ENCODE measurements around the gene TM4SF1. TPM values are rescaled to one million over a fixed set of nuclear protein-coding genes. Genes with fewer than 3 reads are reported as not detected.
"Not testable (repeated sequence)": the region's sequence is repeated elsewhere in the genome, so short reads cannot be mapped to it uniquely, and the experiment has no call there.

TM4SF1 gene
- total RNA-seq, 4 donors from 2014 or later: 80.4 to 96.4 (median 83.6) TPM

GRCh38 chr3:149343951-149344350 lies 33.5 kb downstream of the TM4SF1 start:
- peaks cover 17% of the 10 kb centered on the region for H3K4me1 ChIP-seq
- no peak for TF ChIP-seq CTCF (IDR thresholded peaks at IDR 0.05)
- no peak for TF ChIP-seq POLR2A (IDR thresholded peaks at IDR 0.05)
- TF ChIP-seq POLR2AphosphoS5 (IDR thresholded peaks at IDR 0.05): no peak
- TF ChIP-seq EP300 (IDR thresholded peaks at IDR 0.05): no peak
- no peak for DNase-seq (ENCODE audit: low spot score in 2 of 2)
- no peaks in the 10 kb centered on the region for H3K9me3 ChIP-seq
- no peak overlapping the region for H3K27ac ChIP-seq
- whole genome bisulfite sequencing: 86% methylated on average over 4 of the region's 4 CpGs
- no peak overlapping the region for H3K4me3 ChIP-seq
- no peaks in the 10 kb centered on the region for H3K36me3 ChIP-seq
- no peaks in the 10 kb centered on the region for H3K27me3 ChIP-seq

- WGBS: 71% methylated on average over 4 of the region's 4 CpGs
These were observed 34.8 kb downstream of the TM4SF1 start for GRCh38 chr3:149342413-149343380.

GRCh38 chr3:149340310-149340933 lies 37.0 kb downstream of the TM4SF1 start:
- H3K27me3 ChIP-seq: no peaks in the 10 kb centered on the region
- no peak overlapping the region for H3K4me3 ChIP-seq
- H3K36me3 ChIP-seq: no peaks in the 10 kb centered on the region
- no peak for DNase-seq (ENCODE audit: low spot score in 2 of 2)
- H3K27ac ChIP-seq: peak overlapping the region; percentile 46
- H3K9me3 ChIP-seq: no peaks in the 10 kb centered on the region
- TF ChIP-seq POLR2A (IDR thresholded peaks at IDR 0.05) (no peak), EP300 (IDR thresholded peaks at IDR 0.05) (no peak), POLR2AphosphoS5 (IDR thresholded peaks at IDR 0.05) (no peak), CTCF (IDR thresholded peaks at IDR 0.05) (no peak)
- peaks cover 17% of the 10 kb centered on the region for H3K4me1 ChIP-seq
- WGBS: 31% methylated on average over 1 of the region's 1 CpG

More at GRCh38 chr3:149342413-149343380, 34.8 kb downstream of the TM4SF1 start:
- no peak overlapping the region for H3K27ac ChIP-seq
- no peaks in the 10 kb centered on the region for H3K27me3 ChIP-seq
- no peaks in the 10 kb centered on the region for H3K9me3 ChIP-seq
- H3K4me3 ChIP-seq: no peak overlapping the region
- H3K4me1 ChIP-seq: peaks cover 17% of the 10 kb centered on the region
- no peaks in the 10 kb centered on the region for H3K36me3 ChIP-seq
- no peak for TF ChIP-seq EP300 (IDR thresholded peaks at IDR 0.05)
- no peak for TF ChIP-seq CTCF (IDR thresholded peaks at IDR 0.05)
- TF ChIP-seq POLR2AphosphoS5 (IDR thresholded peaks at IDR 0.05): no peak
- TF ChIP-seq POLR2A (IDR thresholded peaks at IDR 0.05): no peak
- DNase-seq (ENCODE audit: low spot score in 2 of 2): no peak

GRCh38 chr3:149339931-149340309 lies 37.5 kb downstream of the TM4SF1 start:
- Histone ChIP-seq H3K4me3 (no peak overlapping the region), H3K27ac (peak overlapping the region; percentile 46), H3K36me3 (no peaks in the 10 kb centered on the region), H3K4me1 (peaks cover 17% of the 10 kb centered on the region), H3K27me3 (no peaks in the 10 kb centered on the region), H3K9me3 (no peaks in the 10 kb centered on the region)
- TF ChIP-seq EP300 (IDR thresholded peaks at IDR 0.05) (no peak), CTCF (IDR thresholded peaks at IDR 0.05) (no peak), POLR2A (IDR thresholded peaks at IDR 0.05) (no peak), POLR2AphosphoS5 (IDR thresholded peaks at IDR 0.05) (peak in 2 of 3 donors; percentile 24 to 30)
- DNase-seq (ENCODE audit: low spot score in 2 of 2): peak; percentile 82 to 90
- WGBS: 6% methylated on average over 5 of the region's 5 CpGs

GRCh38 chr3:149337486-149337885 lies 40.0 kb downstream of the TM4SF1 start:
- not testable (repeated sequence) for H3K27ac ChIP-seq; H3K27me3 ChIP-seq; H3K9me3 ChIP-seq; DNase-seq (ENCODE audit: low spot score in 2 of 2); H3K4me3 ChIP-seq; H3K36me3 ChIP-seq
- 84% methylated on average over 1 of the region's 1 CpG for WGBS
- peaks cover 12% of the 10 kb centered on the region for H3K4me1 ChIP-seq

All from suprapubic skin (tissue), 4 donors.